ENCODE results near the gene CLRN1. TPM values are rescaled to one million over a fixed set of nuclear protein-coding genes. Genes with fewer than 3 reads are reported as not detected.

Gene CLRN1
- total RNA-seq, 2 donors from 2014 or later = not detected

- Histone ChIP-seq H3K9me3 (ENCODE audit: control insufficient read depth, low read length) (peaks cover 6% of the 10 kb centered on the region), H3K27ac (ENCODE audit: low read depth, low read length) (no peak overlapping the region), H3K36me3 (ENCODE audit: control insufficient read depth, insufficient read depth, low read length) (no peaks in the 10 kb centered on the region), H3K27me3 (ENCODE audit: control insufficient read depth, insufficient read depth, low read length, poor library complexity, severe bottlenecking) (no peaks in the 10 kb centered on the region), H3K4me1 (ENCODE audit: control insufficient read depth, insufficient read depth, low read length) (no peaks in the 10 kb centered on the region), H3K4me3 (ENCODE audit: low read length) (no peak overlapping the region), H3K9ac (ENCODE audit: extremely low read depth, low read length, poor library complexity, severe bottlenecking) (no peak overlapping the region)
- WGBS, 2 experiments (ENCODE audit: insufficient coverage in 1 of 2, insufficient read length in 1 of 2) = 95 to 96% methylated on average over 9 of the region's 9 CpGs
- no peak for DNase-seq
- no peaks in the 10 kb centered on the region for H3K36me3 Mint-ChIP-seq (ENCODE audit: low read depth)
- peaks cover 3% of the 10 kb centered on the region for H3K9me3 Mint-ChIP-seq
- no peaks in the 10 kb centered on the region for H3K4me1 Mint-ChIP-seq
- no peak overlapping the region for H3K27ac Mint-ChIP-seq
- no peak overlapping the region for H3K4me3 Mint-ChIP-seq
- TF ChIP-seq CTCF (conservative IDR thresholded peaks at IDR 0.05) = no peak
- H3K27me3 Mint-ChIP-seq (ENCODE audit: insufficient read depth) = no peaks in the 10 kb centered on the region
Observed at GRCh38 chr3:150890831-150891230, 81.7 kb downstream of the CLRN1 start.

- Histone ChIP-seq H3K4me3 (ENCODE audit: low read length) (no peak overlapping the region), H3K27ac (ENCODE audit: low read depth, low read length) (no peak overlapping the region), H3K9ac (ENCODE audit: extremely low read depth, low read length, poor library complexity, severe bottlenecking) (no peak overlapping the region), H3K4me1 (ENCODE audit: control insufficient read depth, insufficient read depth, low read length) (no peaks in the 10 kb centered on the region), H3K36me3 (ENCODE audit: control insufficient read depth, insufficient read depth, low read length) (no peaks in the 10 kb centered on the region), H3K27me3 (ENCODE audit: control insufficient read depth, insufficient read depth, low read length, poor library complexity, severe bottlenecking) (no peaks in the 10 kb centered on the region), H3K9me3 (ENCODE audit: control insufficient read depth, low read length) (peaks cover 6% of the 10 kb centered on the region)
- no peaks in the 10 kb centered on the region for H3K36me3 Mint-ChIP-seq (ENCODE audit: low read depth)
- H3K4me3 Mint-ChIP-seq = no peak overlapping the region
- H3K27ac Mint-ChIP-seq = no peak overlapping the region
- WGBS, 2 experiments (ENCODE audit: insufficient coverage in 1 of 2, insufficient read length in 1 of 2) = 95% methylated on average over 3 of the region's 3 CpGs; no CpG with 5 or more reads in 1 of the 2 experiments
- H3K27me3 Mint-ChIP-seq (ENCODE audit: insufficient read depth) = peaks cover 2% of the 10 kb centered on the region
- no peaks in the 10 kb centered on the region for H3K4me1 Mint-ChIP-seq
- no peak for TF ChIP-seq CTCF (conservative IDR thresholded peaks at IDR 0.05)
- H3K9me3 Mint-ChIP-seq = peaks cover 3% of the 10 kb centered on the region
- DNase-seq = no peak
Observed at GRCh38 chr3:150890295-150890694, 82.2 kb downstream of the CLRN1 start.

- peaks cover 2% of the 10 kb centered on the region for H3K27me3 Mint-ChIP-seq (ENCODE audit: insufficient read depth)
- 80 to 91% methylated on average over 2 to 6 of the region's 6 CpGs for WGBS, 2 experiments (ENCODE audit: insufficient coverage in 1 of 2, insufficient read length in 1 of 2)
- DNase-seq = no peak
- Histone ChIP-seq H3K36me3 (ENCODE audit: control insufficient read depth, insufficient read depth, low read length) (no peaks in the 10 kb centered on the region), H3K9ac (ENCODE audit: extremely low read depth, low read length, poor library complexity, severe bottlenecking) (no peak overlapping the region), H3K4me3 (ENCODE audit: low read length) (no peak overlapping the region), H3K9me3 (ENCODE audit: control insufficient read depth, low read length) (peaks cover 6% of the 10 kb centered on the region), H3K27me3 (ENCODE audit: control insufficient read depth, insufficient read depth, low read length, poor library complexity, severe bottlenecking) (no peaks in the 10 kb centered on the region), H3K4me1 (ENCODE audit: control insufficient read depth, insufficient read depth, low read length) (no peaks in the 10 kb centered on the region), H3K27ac (ENCODE audit: low read depth, low read length) (no peak overlapping the region)
- TF ChIP-seq CTCF (conservative IDR thresholded peaks at IDR 0.05) = no peak
- H3K36me3 Mint-ChIP-seq (ENCODE audit: low read depth) = no peaks in the 10 kb centered on the region
- peaks cover 3% of the 10 kb centered on the region for H3K9me3 Mint-ChIP-seq
- no peaks in the 10 kb centered on the region for H3K4me1 Mint-ChIP-seq
- no peak overlapping the region for H3K27ac Mint-ChIP-seq
- H3K4me3 Mint-ChIP-seq = no peak overlapping the region
Observed at GRCh38 chr3:150889106-150889505, 83.4 kb downstream of the CLRN1 start.
